HG03432 (cell line): ENCODE results near the gene CARMIL3.

Experiments used
- ATAC-seq: cut with Tn5 transposase; IDR thresholded peaks from one replicate; pipeline ENCODE4 v1.9.1; 2021; ENCODE audit warnings: mild to moderate bottlenecking, moderate library complexity; ENCODE audit not compliant: unreplicated experiment

The CARMIL3 gene

GRCh38 chr14:24074625-24075484 lies 23.0 kb downstream of the CARMIL3 start:
- ATAC-seq: no peak

GRCh38 chr14:24075485-24076301 lies 23.9 kb downstream of the CARMIL3 start:
- peak; percentile 44 for ATAC-seq

- no peak for ATAC-seq
Observed at GRCh38 chr14:24076302-24076601, 24.4 kb downstream of the CARMIL3 start.

- no peak for ATAC-seq
Observed at GRCh38 chr14:24077086-24077485, 25.3 kb downstream of the CARMIL3 start.

GRCh38 chr14:24078146-24078545 lies 26.3 kb downstream of the CARMIL3 start:
- no peak for ATAC-seq

GRCh38 chr14:24079491-24080141 lies 27.8 kb downstream of the CARMIL3 start:
- ATAC-seq: no peak

GRCh38 chr14:24080142-24080530 lies 28.3 kb downstream of the CARMIL3 start:
- ATAC-seq: no peak

GRCh38 chr14:24080888-24081738 lies 29.3 kb downstream of the CARMIL3 start:
- peak; percentile 91 for ATAC-seq

- ATAC-seq: no peak
Observed at GRCh38 chr14:24081739-24082211, 30.0 kb downstream of the CARMIL3 start.

- no peak for ATAC-seq
Observed at GRCh38 chr14:24082411-24083080, 30.7 kb downstream of the CARMIL3 start.

- ATAC-seq: no peak
Observed at GRCh38 chr14:24083462-24083861, 31.7 kb downstream of the CARMIL3 start.

GRCh38 chr14:24084440-24084839 lies 32.6 kb downstream of the CARMIL3 start:
- ATAC-seq: no peak

GRCh38 chr14:24085215-24085614 lies 33.4 kb downstream of the CARMIL3 start:
- ATAC-seq: no peak

- ATAC-seq: no peak
Observed at GRCh38 chr14:24086193-24086955, 34.6 kb downstream of the CARMIL3 start.

- no peak for ATAC-seq
Observed at GRCh38 chr14:24087004-24087403, 35.2 kb downstream of the CARMIL3 start.

- no peak for ATAC-seq
Observed at GRCh38 chr14:24088095-24088494, 36.3 kb downstream of the CARMIL3 start.

- no peak for ATAC-seq
Observed at GRCh38 chr14:24089890-24090289, 38.1 kb downstream of the CARMIL3 start.

- no peak for ATAC-seq
Observed at GRCh38 chr14:24092110-24092504, 40.3 kb downstream of the CARMIL3 start.

- no peak for ATAC-seq
Observed at GRCh38 chr14:24092505-24093206, 40.8 kb downstream of the CARMIL3 start.
